Heart right ventricle (tissue), 16 donors: ENCODE measurements around the gene STRAP. TPM values are rescaled to one million over a fixed set of nuclear protein-coding genes. Genes with fewer than 3 reads are reported as not detected.
A peak's percentile ranks its signal among the peaks of the same experiment; 100 is the strongest.

Source experiments
- ATAC-seq, 8 donors: fragments of 200-7000 bp; cut with Tn5 transposase; one replicate each; pipeline ENCODE4 v1.9.1; 2020; ENCODE audit warnings: mild to moderate bottlenecking in 8 of 8, moderate library complexity in 8 of 8, moderate number of reproducible peaks in 1 of 8
- DNase-seq, 2 donors: peaks; one replicate each; pipeline ENCODE4 v3.0.0-alpha.2; 2020
- H3K27ac ChIP-seq, 10 donors: fragments of 200-600 bp; sonication (generic) in 2 of 10; one replicate each; pipeline versions ENCODE4 v1.5.0 to v1.8.0; 2020 to 2022; ENCODE audit warnings: mild to moderate bottlenecking in 3 of 10
- H3K27me3 ChIP-seq, 7 donors: fragments of 200-600 bp; one replicate each; pipeline ENCODE4 v1.8.0; 2021 to 2022; ENCODE audit warnings: mild to moderate bottlenecking in 2 of 7
- H3K36me3 ChIP-seq, 9 donors: fragments of 200-600 bp; sonication (generic) in 1 of 9; one replicate each; pipeline versions ENCODE4 v1.5.0 to v1.8.0; 2020 to 2022; ENCODE audit warnings: mild to moderate bottlenecking in 2 of 9
- H3K4me1 ChIP-seq, 9 donors: fragments of 200-600 bp; sonication (generic) in 1 of 9; one replicate each; pipeline versions ENCODE4 v1.5.0 to v1.8.0; 2020 to 2022; ENCODE audit warnings: mild to moderate bottlenecking in 4 of 9
- H3K4me3 ChIP-seq, 10 donors: fragments of 200-600 bp; sonication (generic) in 2 of 10; one replicate each; pipeline versions ENCODE4 v1.5.0 to v1.8.0; 2020 to 2022; ENCODE audit warnings: mild to moderate bottlenecking in 7 of 10, moderate library complexity in 2 of 10
- H3K9me3 ChIP-seq, 11 donors: fragments of 200-600 bp in 10 of 11; sonication (generic) in 2 of 11; one replicate each; pipeline versions ENCODE4 v1.5.0 to v1.8.0; 2013 to 2022; ENCODE audit warnings: mild to moderate bottlenecking in 2 of 11, control low read depth in 1 of 11, moderate library complexity in 1 of 11
- CTCF ChIP-seq, 9 donors: fragments of 200-600 bp; sonication (generic) in 2 of 9; IDR thresholded peaks; one replicate each; pipeline versions ENCODE4 v1.5.0 to v1.8.0; 2021 to 2022; ENCODE audit warnings: antibody characterized with exemption in 9 of 9, mild to moderate bottlenecking in 5 of 9, moderate library complexity in 1 of 9
- WGBS, 2 donors: extraction: QIAGEN DNeasy Blood & Tissue Kit; methylation state at CpG; one replicate each; pipeline ENCODE4 v1.1.7; 2013; ENCODE audit warnings: inconsistent platforms in 1 of 2; 5-methylcytosine and 5-hydroxymethylcytosine counted together
- intact Hi-C, 10 donors: fragments of 100-400 bp; cut with DNase I; formaldehyde crosslinking; loops; one replicate each; pipeline versions ENCODE4 v1.11.1 to v1.14.2; 2022
- long read RNA-seq, 3 donors: library from polyadenylated mRNA; unstranded; transcript quantifications; one replicate each; pipeline ENCODE4 v2.0.0, GENCODE V29; 2020 to 2021
- polyA plus RNA-seq, 2 donors: library from polyadenylated mRNA; stranded (reverse); fragments of 200-250 nt; gene quantifications; one replicate each; pipeline ENCODE4 v1.2.3, GENCODE V29; 2013
- total RNA-seq, 10 donors: library from RNA; stranded (reverse); fragmentation: NEBNext Ultra II Directional in 3 of 10; extraction: Animal tissue kit (Norgen Biotek cat#: 25700) in 3 of 10; gene quantifications; one replicate each; pipeline versions ENCODE4 v1.2.1 to v1.2.4, GENCODE V29; 2021 to 2023
- donor health status: Arrhythmogenic right ventricular cardiomyopathy.
- donor health status: ischemic (EF 13 %, LVEDD 7.1; RV severe dilation, severe dysfunction).
- donor health status: healthy with polysubstance abuse.
- donor health status: DM: no; HTN: yes; CAD: no.
- donor health status: DM: no; HTN: no; CAD: no.
- donor health status: ischemic (EF 25% LVEDD 6.9; RV normal size, moderate dysfunction).
- donor health status: ischemic (EF 25% LVEDD 5.7; RV mildly dilated, moderate dysfunction).
- donor health status: healthy.
- donor health status: DM: yes; HTN: yes; CAD: no.
- donor health status: Ischemic cardiomyopathy.
- donor health status: ischemic (EF 35%, LVEDD 5.7; RV mildly dilated, moderate dysfunction).
- donor health status: nonischemic (EF 11% LVEDD 7.7; RV severe dilation, severe dysfunction).
- donor health status: DM: yes; HTN: yes; CAD: no.
- donor health status: PGD.
- donor health status: ischemic (EF 29% LVEDD 5.4; RV normal size, mild dysfunction).
- donor health status: nonischemic (EF 23%, LVEDD 6.1; RV moderate dilation, normal function).

The STRAP gene
- total RNA-seq (100 to 1,000 TPM; 108 to 161 (median 116) TPM), polyA plus RNA-seq (100 to 1,000 TPM; 104 to 149 TPM)
- long read RNA-seq, donor 1, transcript STRAP-202 (10 exons, 1,866 nt) = major isoform, 304 of 328 reads
- long read RNA-seq, donor 1, transcript STRAP-206 (9 exons, 1,698 nt) = minor isoform, 17 of 328 reads
- long read RNA-seq, donor 1, partial matches to known transcripts = 0 of 328 reads
- long read RNA-seq, donor 1, other reads (novel, unspliced or antisense) = 7 of 328 reads
- long read RNA-seq, donor 2, transcript STRAP-202 (10 exons, 1,866 nt) = major isoform, 254 of 274 reads
- long read RNA-seq, donor 2, transcript STRAP-206 (9 exons, 1,698 nt) = minor isoform, 12 of 274 reads
- long read RNA-seq, donor 2, partial matches to known transcripts = 2 of 274 reads
- long read RNA-seq, donor 2, other reads (novel, unspliced or antisense) = 6 of 274 reads
- long read RNA-seq, donor 3, transcript STRAP-206 (9 exons, 1,698 nt) = minor isoform, 92 of 1,073 reads
- long read RNA-seq, donor 3, transcript STRAP-202 (10 exons, 1,866 nt) = major isoform, 944 of 1,073 reads
- long read RNA-seq, donor 3, partial matches to known transcripts = 8 of 1,073 reads
- long read RNA-seq, donor 3, other reads (novel, unspliced or antisense) = 29 of 1,073 reads

- peaks cover 6 to 52% (median 44%) of the 10 kb centered on the region in 9 donors for H3K4me1 ChIP-seq
- WGBS, 2 donors = 0 to 1% methylated on average over 63 of the region's 63 CpGs
- DNase-seq = peak; percentile 96
- ATAC-seq = peak; percentile 97 to 98 (median 98)
- H3K36me3 ChIP-seq = peaks cover 0 to 29% (median 0%) of the 10 kb centered on the region in 9 donors
- no peaks in the 10 kb centered on the region for H3K9me3 ChIP-seq
- intact Hi-C loops = loop anchor here in 1 of 10 donors (10.0 kb wide), 1 partner anchor 1498 kb away; no protein-coding TSS in a partner anchor
- H3K27me3 ChIP-seq = no peaks in the 10 kb centered on the region
- no peak for TF ChIP-seq CTCF (IDR thresholded peaks at IDR 0.05)
- H3K4me3 ChIP-seq = peak within 1 kb of the TSS; percentile 47 to 91 (median 77)
- H3K27ac ChIP-seq = peak within 1 kb of the TSS; percentile 67 to 98 (median 94)
Observed at GRCh38 chr12:15882118-15882971, at the start of gene STRAP. STRAP (plus strand) TSS chr12:15882387; CDS start chr12:15882708, 321 bp downstream.

DNA sequence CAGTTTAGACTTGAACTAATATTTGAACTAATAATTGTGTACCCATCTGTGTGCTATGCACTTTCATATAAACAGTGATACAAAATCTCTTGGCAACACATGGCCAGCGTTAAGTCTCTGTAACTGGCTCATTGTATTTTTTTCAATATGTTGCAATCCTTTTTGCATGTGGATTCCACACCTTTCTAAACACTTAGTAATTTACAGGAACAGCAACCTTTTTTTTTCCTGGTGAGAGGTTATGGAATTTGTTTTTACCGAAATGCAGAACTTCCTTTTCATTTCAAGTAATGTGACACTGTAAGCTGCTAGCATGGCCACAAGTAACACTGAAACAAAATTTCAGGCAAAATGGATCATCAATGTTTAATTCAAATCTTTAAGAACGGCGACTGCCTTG lies 47.6 kb upstream of the STRAP start:
- Histone ChIP-seq H3K27ac (no peak overlapping the region), H3K27me3 (no peaks in the 10 kb centered on the region), H3K4me3 (no peak overlapping the region), H3K4me1 (peaks cover 0 to 17% (median 4%) of the 10 kb centered on the region in 9 donors), H3K36me3 (no peaks in the 10 kb centered on the region), H3K9me3 (no peaks in the 10 kb centered on the region)
- WGBS, 2 donors = 81 to 84% methylated on average over 4 of the region's 4 CpGs
- no peak for TF ChIP-seq CTCF (IDR thresholded peaks at IDR 0.05)
- intact Hi-C loops = no loop called here
- ATAC-seq = no peak
- no peak for DNase-seq

DNA sequence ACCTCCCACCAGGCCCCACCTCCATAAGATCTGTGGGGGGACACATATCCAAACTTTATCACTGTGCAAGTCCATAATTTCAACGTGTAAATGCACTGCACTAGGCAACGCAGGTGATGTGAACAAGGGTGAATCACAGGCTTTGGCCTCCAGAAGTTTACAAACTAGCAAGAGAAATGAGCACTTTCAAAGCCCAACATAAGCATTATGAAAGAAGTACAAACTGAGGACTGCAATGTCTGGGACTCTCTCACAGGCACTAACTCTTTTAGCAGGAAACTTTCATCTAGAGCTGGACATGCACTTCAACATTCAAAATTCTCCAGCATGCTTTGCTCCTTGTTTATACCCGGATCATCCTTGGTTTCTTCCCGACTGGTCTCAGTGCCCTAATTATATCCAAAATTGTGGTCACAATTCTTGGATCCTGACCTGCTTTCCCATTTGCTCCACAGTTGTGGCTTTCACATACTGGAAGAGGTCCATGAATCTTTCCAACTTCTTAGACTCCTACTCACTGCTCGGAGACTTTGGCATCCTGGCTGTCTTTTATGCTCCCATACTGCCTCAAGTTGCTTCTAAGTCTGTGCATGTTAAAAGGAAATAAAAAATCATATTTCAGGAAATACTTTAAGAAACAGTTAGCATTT lies 44.9 kb upstream of the STRAP start:
- H3K36me3 ChIP-seq = no peaks in the 10 kb centered on the region
- peak in 7 of 8 donors; percentile 59 to 83 (median 67) for ATAC-seq
- no peaks in the 10 kb centered on the region for H3K27me3 ChIP-seq
- TF ChIP-seq CTCF (IDR thresholded peaks at IDR 0.05) = no peak
- peak in 1 of 2 donors; percentile 9 for DNase-seq
- peak overlapping the region in 5 of 10 donors; percentile 8 to 40 (median 25) for H3K27ac ChIP-seq
- H3K4me3 ChIP-seq = no peak overlapping the region
- intact Hi-C loops = loop anchor here in 1 of 10 donors (5.0 kb wide), 1 partner anchor 40 kb away; no protein-coding TSS in a partner anchor
- H3K4me1 ChIP-seq = peaks cover 0 to 20% (median 0%) of the 10 kb centered on the region in 9 donors
- WGBS, 2 donors = 66 to 72% methylated on average over 5 of the region's 5 CpGs
- H3K9me3 ChIP-seq = no peaks in the 10 kb centered on the region
